Retinal pigment epithelial cell (primary cell): ENCODE results near the gene ARID1B.

Source experiments
- DNase-seq: peaks from one replicate; pipeline ENCODE4 v3.0.0-alpha.2; 2010; ENCODE audit warnings: low read depth
- H3K4me3 ChIP-seq: 2 replicates; pipeline ENCODE4 v1.5.1; 2011; ENCODE audit warnings: mild to moderate bottlenecking, low read length, control low read depth, moderate library complexity
- CTCF ChIP-seq: conservative IDR thresholded peaks from 2 replicates; pipeline ENCODE4 v1.5.1; 2011; ENCODE audit warnings: low read depth, low read length, control low read depth, inconsistent platforms

The ARID1B gene

DNA sequence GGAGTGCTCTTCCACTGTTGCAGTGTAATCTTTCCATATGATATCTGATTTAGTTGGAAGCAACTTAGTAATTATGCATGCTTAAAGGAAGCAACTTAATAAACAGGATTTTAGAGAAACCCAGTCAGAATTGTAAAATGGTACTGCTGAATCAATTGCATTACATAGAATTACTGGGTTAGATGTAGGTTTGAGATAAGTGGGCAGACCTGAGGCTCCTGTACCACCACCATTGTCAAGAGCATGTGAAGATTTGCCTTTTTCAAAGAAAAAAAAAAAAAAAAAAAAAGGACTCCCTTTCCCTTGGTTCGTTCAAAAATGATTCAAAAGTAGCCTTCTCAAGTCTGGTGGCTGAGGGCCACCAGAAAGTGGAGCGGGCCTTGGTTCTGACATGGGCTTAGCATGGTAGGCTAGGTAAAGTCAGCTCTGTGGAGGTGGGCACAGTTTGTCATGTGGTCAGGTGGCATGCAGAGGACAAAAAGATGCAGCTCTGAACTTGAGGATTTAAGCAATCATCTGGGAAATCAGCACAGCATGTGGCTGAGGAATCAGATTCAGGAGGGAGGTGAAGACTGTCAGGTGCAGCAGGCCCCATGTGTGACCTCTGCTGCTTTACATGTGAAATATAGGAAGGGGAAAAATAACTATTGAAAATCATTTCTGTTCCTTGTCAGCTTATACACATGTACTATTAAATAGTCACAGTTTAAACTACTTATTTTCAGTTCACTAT, 32.4 kb downstream of the ARID1B start:
- no peak overlapping the region for H3K4me3 ChIP-seq
- no peak for TF ChIP-seq CTCF
- DNase-seq, result no peak

DNA sequence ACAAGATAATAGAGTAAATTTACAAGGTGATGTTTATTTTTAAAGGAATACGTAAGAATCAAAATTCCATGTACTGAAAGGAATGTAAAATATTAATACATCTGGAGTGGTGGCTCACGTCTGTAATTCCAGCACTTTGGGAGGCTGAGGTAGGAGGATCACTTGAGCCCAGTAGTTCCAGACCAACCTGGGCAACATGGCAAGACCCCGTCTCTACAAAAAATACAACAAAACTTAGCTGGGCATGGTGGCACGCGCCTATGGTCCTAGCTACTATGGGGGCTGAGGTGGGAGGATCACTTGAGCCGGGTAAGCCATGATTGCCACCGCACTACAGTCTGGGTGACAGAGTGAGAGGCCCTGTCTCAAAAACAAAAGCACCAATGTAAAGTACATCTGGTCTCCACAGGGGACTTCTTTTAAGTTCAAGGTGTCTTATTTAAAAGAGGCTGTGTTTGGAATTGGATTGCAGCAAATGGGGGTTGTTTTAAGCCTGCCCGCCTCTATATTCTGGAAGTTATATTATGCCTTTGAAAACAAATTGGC, 36.9 kb downstream of the ARID1B start:
- no peak overlapping the region for H3K4me3 ChIP-seq
- DNase-seq, result no peak
- TF ChIP-seq CTCF, result no peak

GRCh38 chr6:156816505-156816904, 39.3 kb downstream of the ARID1B start:
- TF ChIP-seq CTCF, result no peak
- no peak for DNase-seq
- H3K4me3 ChIP-seq, result no peak overlapping the region

DNA sequence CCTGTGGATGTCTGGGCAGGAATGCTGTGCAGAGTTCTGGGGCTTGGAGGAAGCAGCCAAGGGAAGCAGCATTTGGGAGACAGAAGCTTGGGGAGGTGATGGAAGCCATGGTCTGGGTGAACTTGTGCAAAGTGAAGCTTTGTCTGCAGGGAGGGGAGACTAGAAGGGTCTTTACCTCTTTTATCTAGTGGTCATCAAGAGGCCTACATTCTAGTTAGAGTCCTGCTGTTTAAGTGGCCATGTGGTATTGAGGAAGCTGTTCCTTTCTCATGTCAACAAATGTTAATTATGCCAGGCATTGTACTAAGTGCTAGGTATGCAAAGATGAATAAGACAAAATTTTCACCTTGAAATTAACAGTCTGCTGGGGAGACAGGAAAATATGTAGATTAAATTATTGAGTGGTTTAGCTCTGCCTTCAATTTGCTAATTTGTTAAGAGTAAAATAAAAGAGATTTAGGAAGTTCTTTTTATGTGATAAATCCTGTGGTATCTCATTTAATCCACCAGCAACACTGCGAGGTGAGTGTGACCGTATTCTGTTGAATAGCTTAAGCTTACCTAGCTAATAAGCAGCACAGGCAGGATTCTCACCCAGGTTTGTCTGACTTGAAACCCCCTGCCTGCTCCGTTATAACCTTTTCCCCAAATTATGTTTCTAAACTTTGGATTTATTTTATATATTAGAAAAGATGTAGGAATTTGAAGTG, 43.1 kb downstream of the ARID1B start:
- no peak for DNase-seq
- TF ChIP-seq CTCF, result no peak

DNA sequence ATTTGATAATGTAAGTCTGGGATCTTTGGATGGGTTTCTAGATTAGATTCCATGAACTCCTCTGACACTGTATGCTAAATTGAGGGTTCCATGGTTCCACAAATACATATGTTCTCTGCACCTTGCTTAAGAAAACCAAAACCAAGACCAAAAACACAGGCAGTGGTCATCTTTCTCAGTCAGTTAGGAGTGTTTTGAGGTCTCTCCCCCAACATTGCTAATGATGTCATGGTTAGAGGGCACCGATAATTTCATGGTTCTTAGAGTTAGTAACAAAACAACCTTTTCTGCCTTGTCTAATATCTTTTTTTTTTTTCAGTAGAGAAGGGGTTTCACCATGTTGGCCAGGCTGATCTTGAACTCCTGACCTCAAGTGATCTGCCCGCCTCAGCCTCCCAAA, 44.5 kb downstream of the ARID1B start:
- H3K4me3 ChIP-seq, result no peak overlapping the region
- DNase-seq, result no peak
- no peak for TF ChIP-seq CTCF

More for the DNA sequence above, 43.1 kb downstream of the ARID1B start:
- H3K4me3 ChIP-seq, result no peak overlapping the region

DNA sequence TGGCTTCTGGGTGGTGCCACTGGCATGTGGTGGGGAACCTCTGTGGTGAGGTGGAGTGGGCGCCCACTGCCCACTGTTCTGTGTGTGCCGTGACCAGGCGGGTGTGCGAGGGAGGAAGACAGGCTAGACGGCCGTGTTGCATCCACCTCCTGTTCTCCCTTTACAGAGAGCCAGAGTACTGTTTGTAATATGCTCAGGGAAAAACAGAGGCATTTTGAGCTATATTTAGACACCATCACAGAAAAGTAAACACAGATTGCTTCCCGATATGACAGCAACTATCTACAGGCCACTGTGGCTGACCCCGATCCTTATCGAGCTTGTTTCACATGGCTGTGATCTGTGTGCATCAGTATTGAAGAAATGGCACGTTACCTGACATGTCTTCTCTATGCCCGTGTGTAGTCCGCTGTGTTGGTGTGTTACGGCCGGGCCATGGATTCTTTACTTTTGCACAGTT, 45.6 kb downstream of the ARID1B start:
- no peak for TF ChIP-seq CTCF
- H3K4me3 ChIP-seq, result no peak overlapping the region
- no peak for DNase-seq

DNA sequence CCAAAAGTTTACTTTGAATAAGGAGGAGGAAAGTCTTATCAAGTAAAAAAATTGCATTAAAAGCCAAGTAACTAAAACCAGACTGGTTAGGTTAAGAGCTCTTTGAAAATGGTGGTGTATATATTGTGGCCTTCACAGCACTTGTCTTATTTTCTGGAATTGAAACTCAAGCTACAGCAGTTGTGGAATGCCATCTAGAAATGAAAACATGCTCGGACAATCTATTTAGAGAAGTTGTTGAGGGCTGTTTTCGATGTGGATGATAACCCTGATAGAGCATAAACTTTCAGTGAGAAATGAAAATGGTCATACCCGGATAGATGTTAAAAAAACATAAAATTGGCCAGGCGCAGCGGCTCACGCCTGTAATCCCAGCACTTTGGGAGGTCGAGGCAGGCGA, 47.0 kb downstream of the ARID1B start:
- DNase-seq, result no peak
- H3K4me3 ChIP-seq, result no peak overlapping the region
- no peak for TF ChIP-seq CTCF
